ENCODE results near the gene SUMO2.

DNA sequence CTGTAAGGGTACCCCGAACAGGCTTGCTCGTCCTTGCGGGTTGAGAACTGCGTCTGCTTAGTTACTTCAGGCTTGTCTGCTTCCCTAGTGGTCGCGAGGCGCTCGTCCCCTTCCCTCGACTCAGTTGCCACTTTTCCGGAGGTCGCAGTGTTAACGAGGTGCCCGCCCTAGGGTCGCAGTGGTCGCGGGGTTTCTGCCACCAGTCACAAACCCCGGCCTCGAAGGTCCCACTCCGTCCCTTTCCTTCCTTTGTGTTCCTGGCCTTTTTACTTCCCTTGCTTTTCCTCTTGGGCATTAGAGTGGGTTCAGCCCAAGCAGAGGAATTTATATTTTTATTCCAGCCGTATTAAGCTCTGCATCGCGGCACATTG lies 23.0 kb upstream of the SUMO2 start:
- TF ChIP-seq, protein P1, sequence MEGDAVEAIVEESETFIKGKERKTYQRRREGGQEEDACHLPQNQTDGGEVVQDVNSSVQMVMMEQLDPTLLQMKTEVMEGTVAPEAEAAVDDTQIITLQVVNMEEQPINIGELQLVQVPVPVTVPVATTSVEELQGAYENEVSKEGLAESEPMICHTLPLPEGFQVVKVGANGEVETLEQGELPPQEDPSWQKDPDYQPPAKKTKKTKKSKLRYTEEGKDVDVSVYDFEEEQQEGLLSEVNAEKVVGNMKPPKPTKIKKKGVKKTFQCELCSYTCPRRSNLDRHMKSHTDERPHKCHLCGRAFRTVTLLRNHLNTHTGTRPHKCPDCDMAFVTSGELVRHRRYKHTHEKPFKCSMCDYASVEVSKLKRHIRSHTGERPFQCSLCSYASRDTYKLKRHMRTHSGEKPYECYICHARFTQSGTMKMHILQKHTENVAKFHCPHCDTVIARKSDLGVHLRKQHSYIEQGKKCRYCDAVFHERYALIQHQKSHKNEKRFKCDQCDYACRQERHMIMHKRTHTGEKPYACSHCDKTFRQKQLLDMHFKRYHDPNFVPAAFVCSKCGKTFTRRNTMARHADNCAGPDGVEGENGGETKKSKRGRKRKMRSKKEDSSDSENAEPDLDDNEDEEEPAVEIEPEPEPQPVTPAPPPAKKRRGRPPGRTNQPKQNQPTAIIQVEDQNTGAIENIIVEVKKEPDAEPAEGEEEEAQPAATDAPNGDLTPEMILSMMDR (IDR thresholded peaks at IDR 0.05; ENCODE audit: insufficient read depth, low read depth, low read length) = no peak
- TF ChIP-seq EZH2 (IDR thresholded peaks at IDR 0.05; ENCODE audit: insufficient read depth, low read length) = no peak
